DOHH2 (cell line): ENCODE measurements around the gene SYTL5.

Experiments used
- EZH2phosphoT487 ChIP-seq: fragments of 200-600 bp; sonication (generic); IDR thresholded peaks from 2 replicates; pipeline ENCODE4 v1.6.1; 2017; ENCODE audit warnings: borderline replicate concordance, mild to moderate bottlenecking, antibody characterized with exemption, low read length, moderate library complexity, mixed read lengths
- TF ChIP-seq, protein P1 (sequence below): fragments of 200-600 bp; sonication (generic); IDR thresholded peaks from one replicate; pipeline ENCODE4 v1.5.1; 2014; ENCODE audit warnings: antibody characterized with exemption, mild to moderate bottlenecking, low read depth, low read length; ENCODE audit not compliant: poor library complexity, severe bottlenecking

DNA sequence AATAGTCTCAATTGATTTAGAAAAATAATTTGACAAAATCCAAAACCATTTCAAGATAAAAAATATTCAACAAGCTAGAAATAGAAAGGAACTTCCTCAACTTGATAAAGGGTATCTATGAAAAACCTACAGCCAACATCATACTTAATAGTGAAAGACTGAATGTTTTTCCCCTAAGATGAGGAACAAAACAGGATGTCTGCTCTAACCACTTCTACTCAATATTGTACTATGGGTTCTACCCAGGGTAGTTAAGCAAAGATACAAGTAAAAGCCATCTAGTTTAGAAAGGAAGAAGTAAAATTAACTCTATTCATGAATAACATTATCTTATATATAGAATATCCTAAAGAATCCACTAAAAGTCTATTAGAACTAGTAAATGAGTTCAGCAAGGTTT, 21.5 kb upstream of the SYTL5 start:
- TF ChIP-seq, protein P1, sequence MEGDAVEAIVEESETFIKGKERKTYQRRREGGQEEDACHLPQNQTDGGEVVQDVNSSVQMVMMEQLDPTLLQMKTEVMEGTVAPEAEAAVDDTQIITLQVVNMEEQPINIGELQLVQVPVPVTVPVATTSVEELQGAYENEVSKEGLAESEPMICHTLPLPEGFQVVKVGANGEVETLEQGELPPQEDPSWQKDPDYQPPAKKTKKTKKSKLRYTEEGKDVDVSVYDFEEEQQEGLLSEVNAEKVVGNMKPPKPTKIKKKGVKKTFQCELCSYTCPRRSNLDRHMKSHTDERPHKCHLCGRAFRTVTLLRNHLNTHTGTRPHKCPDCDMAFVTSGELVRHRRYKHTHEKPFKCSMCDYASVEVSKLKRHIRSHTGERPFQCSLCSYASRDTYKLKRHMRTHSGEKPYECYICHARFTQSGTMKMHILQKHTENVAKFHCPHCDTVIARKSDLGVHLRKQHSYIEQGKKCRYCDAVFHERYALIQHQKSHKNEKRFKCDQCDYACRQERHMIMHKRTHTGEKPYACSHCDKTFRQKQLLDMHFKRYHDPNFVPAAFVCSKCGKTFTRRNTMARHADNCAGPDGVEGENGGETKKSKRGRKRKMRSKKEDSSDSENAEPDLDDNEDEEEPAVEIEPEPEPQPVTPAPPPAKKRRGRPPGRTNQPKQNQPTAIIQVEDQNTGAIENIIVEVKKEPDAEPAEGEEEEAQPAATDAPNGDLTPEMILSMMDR = no peak
- no peak for TF ChIP-seq EZH2phosphoT487
